ENCODE results near the gene RNASE13. TPM values are rescaled to one million over a fixed set of nuclear protein-coding genes. Genes with fewer than 3 reads are reported as not detected.

RNASE13 gene
- total and polyA plus RNA-seq, 2 experiments from 2014 or later, result not detected

DNA sequence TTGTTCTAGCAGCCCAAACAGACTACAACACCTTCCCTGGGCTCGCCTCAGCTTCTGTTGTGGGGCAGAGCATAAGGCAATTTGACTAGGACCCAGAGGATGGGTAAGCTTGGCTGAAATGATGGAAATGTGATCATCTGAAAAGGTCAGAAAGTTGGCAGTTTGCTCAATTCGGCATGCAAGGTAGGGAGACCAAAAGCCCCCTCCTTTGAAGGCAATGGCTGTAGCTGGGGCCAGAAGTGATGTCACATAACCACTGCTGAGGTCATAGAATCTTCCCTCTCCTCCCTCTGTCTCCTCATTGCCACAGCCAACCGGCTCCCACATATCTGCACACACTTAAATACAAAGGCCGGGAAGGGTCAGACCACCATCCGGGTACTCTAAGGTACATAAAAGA is 4.7 kb downstream of the RNASE13 start, which contains the start of gene TPPP2 (continued):
- TF ChIP-seq, protein P1, sequence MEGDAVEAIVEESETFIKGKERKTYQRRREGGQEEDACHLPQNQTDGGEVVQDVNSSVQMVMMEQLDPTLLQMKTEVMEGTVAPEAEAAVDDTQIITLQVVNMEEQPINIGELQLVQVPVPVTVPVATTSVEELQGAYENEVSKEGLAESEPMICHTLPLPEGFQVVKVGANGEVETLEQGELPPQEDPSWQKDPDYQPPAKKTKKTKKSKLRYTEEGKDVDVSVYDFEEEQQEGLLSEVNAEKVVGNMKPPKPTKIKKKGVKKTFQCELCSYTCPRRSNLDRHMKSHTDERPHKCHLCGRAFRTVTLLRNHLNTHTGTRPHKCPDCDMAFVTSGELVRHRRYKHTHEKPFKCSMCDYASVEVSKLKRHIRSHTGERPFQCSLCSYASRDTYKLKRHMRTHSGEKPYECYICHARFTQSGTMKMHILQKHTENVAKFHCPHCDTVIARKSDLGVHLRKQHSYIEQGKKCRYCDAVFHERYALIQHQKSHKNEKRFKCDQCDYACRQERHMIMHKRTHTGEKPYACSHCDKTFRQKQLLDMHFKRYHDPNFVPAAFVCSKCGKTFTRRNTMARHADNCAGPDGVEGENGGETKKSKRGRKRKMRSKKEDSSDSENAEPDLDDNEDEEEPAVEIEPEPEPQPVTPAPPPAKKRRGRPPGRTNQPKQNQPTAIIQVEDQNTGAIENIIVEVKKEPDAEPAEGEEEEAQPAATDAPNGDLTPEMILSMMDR (conservative IDR thresholded peaks at IDR 0.05; ENCODE audit: low read depth in 2 of 2), result no peak
- TF ChIP-seq ZNF331 (CRISPR knock-in tag; IDR thresholded peaks at IDR 0.05; ENCODE audit: low read depth) (no peak), POLR2AphosphoS5 (IDR thresholded peaks at IDR 0.05; ENCODE audit: low read depth) (no peak), EZH2 (IDR thresholded peaks at IDR 0.05; ENCODE audit: low read depth, unreplicated experiment) (no peak), NANOG (IDR thresholded peaks at IDR 0.05; ENCODE audit: borderline replicate concordance) (no peak), STAT1 (IDR thresholded peaks at IDR 0.05; ENCODE audit: unreplicated experiment) (no peak)

DNA sequence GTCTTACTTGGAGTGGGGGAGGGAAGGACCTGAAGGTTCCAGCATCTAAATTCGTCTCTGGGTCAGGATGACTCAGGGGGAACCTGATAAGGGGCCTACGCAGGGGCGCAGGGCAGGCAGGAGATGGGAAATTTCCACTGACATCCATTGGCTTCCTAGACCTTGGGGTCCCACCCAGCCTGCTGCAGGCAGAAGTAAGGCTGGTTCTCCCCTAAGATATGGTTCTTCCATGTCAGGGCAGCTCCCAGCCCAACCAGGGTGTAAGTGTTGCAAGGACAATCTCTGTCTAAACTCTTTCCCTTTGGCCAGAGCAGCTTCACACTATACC is 7.7 kb downstream of the RNASE13 start:
- DNase-seq (ENCODE audit: low spot score), result peak; percentile 37
- no peaks in the 10 kb centered on the region; the same call in 1 of the 2 replicates for H3K79me2 ChIP-seq (replicated peaks; ENCODE audit: insufficient read depth)
- H3K9me2 ChIP-seq (ENCODE audit: insufficient read depth), result peaks cover 6% of the 10 kb centered on the region; the same call in 1 of the 2 replicates
- peak overlapping the region; percentile 97 for H3K4me2 ChIP-seq
- ATAC-seq, result no peak
- Mint-ChIP-seq H3K9me3 (no peaks in the 10 kb centered on the region; the same call in 2 of the 3 replicates), H3K4me3 (peak overlapping the region; percentile 52; the same call in 2 of the 3 replicates), H3K4me1 (peaks cover 39% of the 10 kb centered on the region), H3K36me3 (ENCODE audit: low read depth) (peaks cover 7% of the 10 kb centered on the region; the same call in 2 of the 3 replicates), H3K27me3 (ENCODE audit: insufficient read depth, low read depth, poor library complexity) (peaks cover 28% of the 10 kb centered on the region), H3K27ac (no peak overlapping the region)
- H3K4me1 ChIP-seq (ENCODE audit: insufficient read depth), result peaks cover 31% of the 10 kb centered on the region
- peak overlapping the region; percentile 70 for H3K4me3 ChIP-seq
- H3F3A ChIP-seq (replicated peaks; ENCODE audit: low read depth), result peaks cover 7% of the 10 kb centered on the region; the same call in 1 of the 2 replicates
- no peaks in the 10 kb centered on the region for H4K20me1 ChIP-seq (replicated peaks; ENCODE audit: insufficient read depth)
- peaks cover 30% of the 10 kb centered on the region for H3K27me3 ChIP-seq (ENCODE audit: insufficient read depth)
- H3K27ac ChIP-seq (ENCODE audit: low read depth), result no peak overlapping the region
- H2AFZ ChIP-seq, result peak overlapping the region; percentile 72
- H3K36me3 ChIP-seq (ENCODE audit: insufficient read depth), result no peaks in the 10 kb centered on the region
- TF ChIP-seq, protein P1 (conservative IDR thresholded peaks at IDR 0.05; ENCODE audit: low read depth in 2 of 2), result no peak
- TF ChIP-seq NANOG (IDR thresholded peaks at IDR 0.05; ENCODE audit: borderline replicate concordance) (no peak), EZH2 (IDR thresholded peaks at IDR 0.05; ENCODE audit: low read depth, unreplicated experiment) (no peak), ZNF114 (CRISPR knock-in tag; IDR thresholded peaks at IDR 0.05) (no peak), JUNB (IDR thresholded peaks at IDR 0.05; ENCODE audit: unreplicated experiment) (no peak), CREB1 (CRISPR knock-in tag; IDR thresholded peaks at IDR 0.05; ENCODE audit: low read depth) (no peak), POLR2AphosphoS5 (IDR thresholded peaks at IDR 0.05; ENCODE audit: low read depth) (no peak)
- TF ChIP-seq, protein P2, sequence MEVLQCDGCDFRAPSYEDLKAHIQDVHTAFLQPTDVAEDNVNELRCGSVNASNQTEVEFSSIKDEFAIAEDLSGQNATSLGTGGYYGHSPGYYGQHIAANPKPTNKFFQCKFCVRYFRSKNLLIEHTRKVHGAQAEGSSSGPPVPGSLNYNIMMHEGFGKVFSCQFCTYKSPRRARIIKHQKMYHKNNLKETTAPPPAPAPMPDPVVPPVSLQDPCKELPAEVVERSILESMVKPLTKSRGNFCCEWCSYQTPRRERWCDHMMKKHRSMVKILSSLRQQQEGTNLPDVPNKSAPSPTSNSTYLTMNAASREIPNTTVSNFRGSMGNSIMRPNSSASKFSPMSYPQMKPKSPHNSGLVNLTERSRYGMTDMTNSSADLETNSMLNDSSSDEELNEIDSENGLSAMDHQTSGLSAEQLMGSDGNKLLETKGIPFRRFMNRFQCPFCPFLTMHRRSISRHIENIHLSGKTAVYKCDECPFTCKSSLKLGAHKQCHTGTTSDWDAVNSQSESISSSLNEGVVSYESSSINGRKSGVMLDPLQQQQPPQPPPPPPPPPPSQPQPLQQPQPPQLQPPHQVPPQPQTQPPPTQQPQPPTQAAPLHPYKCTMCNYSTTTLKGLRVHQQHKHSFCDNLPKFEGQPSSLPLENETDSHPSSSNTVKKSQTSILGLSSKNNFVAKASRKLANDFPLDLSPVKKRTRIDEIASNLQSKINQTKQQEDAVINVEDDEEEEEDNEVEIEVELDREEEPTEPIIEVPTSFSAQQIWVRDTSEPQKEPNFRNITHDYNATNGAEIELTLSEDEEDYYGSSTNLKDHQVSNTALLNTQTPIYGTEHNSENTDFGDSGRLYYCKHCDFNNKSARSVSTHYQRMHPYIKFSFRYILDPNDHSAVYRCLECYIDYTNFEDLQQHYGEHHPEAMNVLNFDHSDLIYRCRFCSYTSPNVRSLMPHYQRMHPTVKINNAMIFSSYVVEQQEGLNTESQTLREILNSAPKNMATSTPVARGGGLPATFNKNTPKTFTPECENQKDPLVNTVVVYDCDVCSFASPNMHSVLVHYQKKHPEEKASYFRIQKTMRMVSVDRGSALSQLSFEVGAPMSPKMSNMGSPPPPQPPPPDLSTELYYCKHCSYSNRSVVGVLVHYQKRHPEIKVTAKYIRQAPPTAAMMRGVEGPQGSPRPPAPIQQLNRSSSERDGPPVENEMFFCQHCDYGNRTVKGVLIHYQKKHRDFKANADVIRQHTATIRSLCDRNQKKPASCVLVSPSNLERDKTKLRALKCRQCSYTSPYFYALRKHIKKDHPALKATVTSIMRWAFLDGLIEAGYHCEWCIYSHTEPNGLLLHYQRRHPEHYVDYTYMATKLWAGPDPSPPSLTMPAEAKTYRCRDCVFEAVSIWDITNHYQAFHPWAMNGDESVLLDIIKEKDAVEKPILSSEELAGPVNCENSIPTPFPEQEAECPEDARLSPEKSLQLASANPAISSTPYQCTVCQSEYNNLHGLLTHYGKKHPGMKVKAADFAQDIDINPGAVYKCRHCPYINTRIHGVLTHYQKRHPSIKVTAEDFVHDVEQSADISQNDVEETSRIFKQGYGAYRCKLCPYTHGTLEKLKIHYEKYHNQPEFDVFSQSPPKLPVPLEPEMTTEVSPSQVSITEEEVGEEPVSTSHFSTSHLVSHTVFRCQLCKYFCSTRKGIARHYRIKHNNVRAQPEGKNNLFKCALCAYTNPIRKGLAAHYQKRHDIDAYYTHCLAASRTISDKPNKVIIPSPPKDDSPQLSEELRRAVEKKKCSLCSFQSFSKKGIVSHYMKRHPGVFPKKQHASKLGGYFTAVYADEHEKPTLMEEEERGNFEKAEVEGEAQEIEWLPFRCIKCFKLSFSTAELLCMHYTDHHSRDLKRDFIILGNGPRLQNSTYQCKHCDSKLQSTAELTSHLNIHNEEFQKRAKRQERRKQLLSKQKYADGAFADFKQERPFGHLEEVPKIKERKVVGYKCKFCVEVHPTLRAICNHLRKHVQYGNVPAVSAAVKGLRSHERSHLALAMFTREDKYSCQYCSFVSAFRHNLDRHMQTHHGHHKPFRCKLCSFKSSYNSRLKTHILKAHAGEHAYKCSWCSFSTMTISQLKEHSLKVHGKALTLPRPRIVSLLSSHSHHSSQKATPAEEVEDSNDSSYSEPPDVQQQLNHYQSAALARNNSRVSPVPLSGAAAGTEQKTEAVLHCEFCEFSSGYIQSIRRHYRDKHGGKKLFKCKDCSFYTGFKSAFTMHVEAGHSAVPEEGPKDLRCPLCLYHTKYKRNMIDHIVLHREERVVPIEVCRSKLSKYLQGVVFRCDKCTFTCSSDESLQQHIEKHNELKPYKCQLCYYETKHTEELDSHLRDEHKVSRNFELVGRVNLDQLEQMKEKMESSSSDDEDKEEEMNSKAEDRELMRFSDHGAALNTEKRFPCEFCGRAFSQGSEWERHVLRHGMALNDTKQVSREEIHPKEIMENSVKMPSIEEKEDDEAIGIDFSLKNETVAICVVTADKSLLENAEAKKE (CRISPR knock-in tag; IDR thresholded peaks at IDR 0.05), result no peak
- TF ChIP-seq, protein P3, sequence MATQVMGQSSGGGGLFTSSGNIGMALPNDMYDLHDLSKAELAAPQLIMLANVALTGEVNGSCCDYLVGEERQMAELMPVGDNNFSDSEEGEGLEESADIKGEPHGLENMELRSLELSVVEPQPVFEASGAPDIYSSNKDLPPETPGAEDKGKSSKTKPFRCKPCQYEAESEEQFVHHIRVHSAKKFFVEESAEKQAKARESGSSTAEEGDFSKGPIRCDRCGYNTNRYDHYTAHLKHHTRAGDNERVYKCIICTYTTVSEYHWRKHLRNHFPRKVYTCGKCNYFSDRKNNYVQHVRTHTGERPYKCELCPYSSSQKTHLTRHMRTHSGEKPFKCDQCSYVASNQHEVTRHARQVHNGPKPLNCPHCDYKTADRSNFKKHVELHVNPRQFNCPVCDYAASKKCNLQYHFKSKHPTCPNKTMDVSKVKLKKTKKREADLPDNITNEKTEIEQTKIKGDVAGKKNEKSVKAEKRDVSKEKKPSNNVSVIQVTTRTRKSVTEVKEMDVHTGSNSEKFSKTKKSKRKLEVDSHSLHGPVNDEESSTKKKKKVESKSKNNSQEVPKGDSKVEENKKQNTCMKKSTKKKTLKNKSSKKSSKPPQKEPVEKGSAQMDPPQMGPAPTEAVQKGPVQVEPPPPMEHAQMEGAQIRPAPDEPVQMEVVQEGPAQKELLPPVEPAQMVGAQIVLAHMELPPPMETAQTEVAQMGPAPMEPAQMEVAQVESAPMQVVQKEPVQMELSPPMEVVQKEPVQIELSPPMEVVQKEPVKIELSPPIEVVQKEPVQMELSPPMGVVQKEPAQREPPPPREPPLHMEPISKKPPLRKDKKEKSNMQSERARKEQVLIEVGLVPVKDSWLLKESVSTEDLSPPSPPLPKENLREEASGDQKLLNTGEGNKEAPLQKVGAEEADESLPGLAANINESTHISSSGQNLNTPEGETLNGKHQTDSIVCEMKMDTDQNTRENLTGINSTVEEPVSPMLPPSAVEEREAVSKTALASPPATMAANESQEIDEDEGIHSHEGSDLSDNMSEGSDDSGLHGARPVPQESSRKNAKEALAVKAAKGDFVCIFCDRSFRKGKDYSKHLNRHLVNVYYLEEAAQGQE (IDR thresholded peaks at IDR 0.05; ENCODE audit: unreplicated experiment), result no peak
